A549 (cell line): Measurements from ENCODE around the gene OSER1. TPM values are rescaled to one million over a fixed set of nuclear protein-coding genes. Genes with fewer than 3 reads are reported as not detected.

Source experiments
- ATAC-seq, 2 experiments: fragments of 200-7000 bp in 1 of 2; fragments of >200 bp in 1 of 2; cut with Nextera tagmentation in 1 of 2; cut with Tn5 transposase in 1 of 2; 3 replicates each; pipeline versions ENCODE4 v1.8.0 to v1.9.1; 2018 to 2020; ENCODE audit warnings: mild to moderate bottlenecking in 1 of 2, moderate library complexity in 1 of 2
- CTCF ChIA-PET: fragments of 300-600 bp; sonication (Branson Sonifier 250); formaldehyde crosslinking; extraction: SDS; loops from one replicate; lab custom pipeline; 2021; ENCODE audit warnings: antibody characterized with exemption, inconsistent platforms; lab: Yijun Ruan, JAX
- POLR2A ChIA-PET: fragments of 350-600 bp; formaldehyde crosslinking; extraction: SDS; loops from one replicate; lab custom pipeline; 2021; ENCODE audit warnings: antibody characterized with exemption, inconsistent platforms; lab: Yijun Ruan, JAX
- DNase-seq, 2 experiments: peaks; one replicate each; pipeline versions ENCODE4 v3.0.0 to v3.0.0-alpha.2; 2011 to 2016; ENCODE audit warnings: low read depth in 1 of 2, low spot score in 1 of 2
- FAIRE-seq: peaks from 2 replicates; lab custom pipeline; 2011; peaks lifted over from hg19 to GRCh38; lab: Jason Lieb, UNC
- H3K27ac ChIP-seq, 2 experiments: fragments of >200 bp; sonication (Bioruptor Twin); formaldehyde crosslinking; 3 replicates each; pipeline ENCODE4 v1.5.1; 2016 to 2017
- H3K4me1 ChIP-seq: fragments of >200 bp; sonication (Bioruptor Twin); formaldehyde crosslinking; 3 replicates; pipeline ENCODE4 v1.6.1; 2016
- H3K4me2 ChIP-seq: fragments of >200 bp; sonication (Bioruptor Twin); formaldehyde crosslinking; 3 replicates; pipeline ENCODE4 v1.6.1; 2016
- H3K4me3 ChIP-seq: fragments of >200 bp; sonication (Bioruptor Twin); formaldehyde crosslinking; 3 replicates; pipeline ENCODE4 v1.5.1; 2016
- H3K9me3 ChIP-seq: fragments of >200 bp; sonication (Bioruptor Twin); formaldehyde crosslinking; 3 replicates; pipeline ENCODE4 v1.6.1; 2016
- ATOH8 ChIP-seq: fragments of 250-450 bp; sonication (Bioruptor Pico); IDR thresholded peaks from 2 replicates; pipeline ENCODE4 v1.5.0; 2020; ENCODE audit warnings: low read depth, mild to moderate bottlenecking, moderate library complexity
- CBX8 ChIP-seq: fragments of 200-600 bp; sonication (generic); IDR thresholded peaks from 2 replicates; pipeline ENCODE4 v1.6.1; 2016
- EHF ChIP-seq: fragments of 250-450 bp; sonication (Bioruptor Pico); IDR thresholded peaks from 2 replicates; pipeline ENCODE4 v1.5.0; 2020; ENCODE audit warnings: mild to moderate bottlenecking
- EHMT2 ChIP-seq: fragments of 200-600 bp; sonication (generic); IDR thresholded peaks from 2 replicates; pipeline ENCODE4 v1.6.1; 2016; ENCODE audit warnings: antibody characterized with exemption, low read depth, mild to moderate bottlenecking, moderate library complexity
- FOSB ChIP-seq: fragments of 250-450 bp; sonication (Bioruptor Pico); IDR thresholded peaks from 2 replicates; pipeline ENCODE4 v1.5.0; 2020; ENCODE audit warnings: mild to moderate bottlenecking, moderate library complexity
- FOSL2 ChIP-seq, 2 experiments: fragments of 450-650 bp in 1 of 2; fragments of >200 bp in 1 of 2; sonication (Bioruptor Twin) in 1 of 2; formaldehyde crosslinking; IDR thresholded peaks; 2 replicates each; pipeline versions ENCODE4 v1.5.0 to v1.6.1; 2016 to 2020; ENCODE audit warnings: mild to moderate bottlenecking in 1 of 2, moderate library complexity in 1 of 2
- HOXA7 ChIP-seq: fragments of 250-450 bp; sonication (Bioruptor Pico); IDR thresholded peaks from 2 replicates; pipeline ENCODE4 v1.5.0; 2020; ENCODE audit warnings: mild to moderate bottlenecking, moderate library complexity
- HOXB13 ChIP-seq: fragments of 250-450 bp; sonication (Bioruptor Pico); IDR thresholded peaks from 2 replicates; pipeline ENCODE4 v1.5.0; 2020; ENCODE audit warnings: low read depth, mild to moderate bottlenecking, moderate library complexity
- JUN ChIP-seq, 2 experiments: fragments of >200 bp; sonication (Bioruptor Twin); formaldehyde crosslinking; IDR thresholded peaks; 2 replicates in 1 of 2; 3 replicates in 1 of 2; pipeline ENCODE4 v1.6.1; 2016 to 2017
- JUNB ChIP-seq: fragments of >200 bp; sonication (Bioruptor Twin); formaldehyde crosslinking; IDR thresholded peaks from 2 replicates; pipeline ENCODE4 v1.6.1; 2016
- KDM5A ChIP-seq: fragments of 200-600 bp; sonication (generic); IDR thresholded peaks from 2 replicates; pipeline ENCODE4 v1.6.1; 2016; ENCODE audit warnings: antibody characterized with exemption, mild to moderate bottlenecking
- MAFK ChIP-seq: fragments of 450-650 bp; IDR thresholded peaks from 2 replicates; pipeline ENCODE4 v1.6.1; 2014; ENCODE audit not compliant: partially characterized antibody
- MAX ChIP-seq: IDR thresholded peaks from 2 replicates; pipeline ENCODE4 v1.6.1; 2012
- MAZ ChIP-seq: fragments of 150-350 bp; IDR thresholded peaks from 2 replicates; pipeline ENCODE4 v1.6.1; 2014; ENCODE audit warnings: antibody characterized with exemption, low read depth, low read length, borderline replicate concordance
- NPAS2 ChIP-seq: fragments of 250-450 bp; sonication (Bioruptor Pico); IDR thresholded peaks from 2 replicates; pipeline ENCODE4 v1.8.0; 2022; ENCODE audit warnings: mild to moderate bottlenecking, moderate library complexity, borderline replicate concordance
- PBX3 ChIP-seq: IDR thresholded peaks from 2 replicates; pipeline ENCODE4 v1.6.1; 2012
- PHF8 ChIP-seq: fragments of 200-600 bp; sonication (generic); IDR thresholded peaks from 2 replicates; pipeline ENCODE4 v1.6.1; 2016; ENCODE audit warnings: low read depth, mild to moderate bottlenecking, antibody characterized with exemption, moderate library complexity, borderline replicate concordance
- POLR2A ChIP-seq: IDR thresholded peaks from 2 replicates; pipeline ENCODE4 v1.6.1; 2012; ENCODE audit warnings: mild to moderate bottlenecking, low read length
- RCOR1 ChIP-seq: fragments of 150-350 bp; IDR thresholded peaks from 2 replicates; pipeline ENCODE4 v1.6.1; 2014; ENCODE audit warnings: antibody characterized with exemption, low read length, low read depth
- REST ChIP-seq: fragments of 200-600 bp; sonication (generic); IDR thresholded peaks from 2 replicates; pipeline ENCODE4 v1.6.1; 2016; ENCODE audit warnings: antibody characterized with exemption, mild to moderate bottlenecking, moderate library complexity
- RNF2 ChIP-seq: fragments of 200-600 bp; sonication (generic); IDR thresholded peaks from 2 replicates; pipeline ENCODE4 v1.6.1; 2016; ENCODE audit warnings: low read depth, mild to moderate bottlenecking, antibody characterized with exemption, moderate library complexity, borderline replicate concordance
- SREBF2 ChIP-seq: fragments of 450-650 bp; IDR thresholded peaks from 2 replicates; pipeline ENCODE4 v1.6.1; 2014; ENCODE audit warnings: mild to moderate bottlenecking, moderate library complexity
- ZC3H11A ChIP-seq: fragments of 450-650 bp; IDR thresholded peaks from 2 replicates; pipeline ENCODE4 v1.6.1; 2014; ENCODE audit warnings: antibody characterized with exemption, mild to moderate bottlenecking
- ZFP36 ChIP-seq: fragments of 450-650 bp; IDR thresholded peaks from 2 replicates; pipeline ENCODE4 v1.6.1; 2014; ENCODE audit warnings: borderline replicate concordance; ENCODE audit not compliant: partially characterized antibody
- ZSCAN20 ChIP-seq: fragments of 250-450 bp; sonication (Bioruptor Pico); IDR thresholded peaks from 2 replicates; pipeline ENCODE4 v1.8.0; 2022; ENCODE audit warnings: mild to moderate bottlenecking, moderate library complexity
- WGBS: methylation state at CpG from one replicate; pipeline ENCODE4 v1.1.6; 2017; ENCODE audit errors: missing lambda C conversion rate; 5-methylcytosine and 5-hydroxymethylcytosine counted together
- polyA plus RNA-seq, 4 experiments: library from polyadenylated mRNA; depleted of rRNA in 3 of 4; stranded (reverse); fragments of >200 nt; fragmentation: RNase III in 1 of 4; extraction: RNeasy Plus Mini Kit Qiagen cat#74134 plus additional on column Dnase treatment in 1 of 4; gene quantifications; 2 replicates in 3 of 4; 3 replicates in 1 of 4; pipeline ENCODE4 v1.2.3, GENCODE V29; 2011 to 2017
- TF ChIP-seq, protein P1 (sequence below): IDR thresholded peaks from 2 replicates; pipeline ENCODE4 v1.6.1; 2012; ENCODE audit warnings: low read depth, borderline replicate concordance
- TF ChIP-seq, protein P2 (sequence below): fragments of >200 bp; sonication (Bioruptor Twin); formaldehyde crosslinking; IDR thresholded peaks from 2 replicates; pipeline ENCODE4 v1.6.1; 2016

The OSER1 gene
- polyA plus RNA-seq, 2 of the 4 experiments (the other 2 are of a cell fraction): 47.5 to 62.6 TPM

DNA sequence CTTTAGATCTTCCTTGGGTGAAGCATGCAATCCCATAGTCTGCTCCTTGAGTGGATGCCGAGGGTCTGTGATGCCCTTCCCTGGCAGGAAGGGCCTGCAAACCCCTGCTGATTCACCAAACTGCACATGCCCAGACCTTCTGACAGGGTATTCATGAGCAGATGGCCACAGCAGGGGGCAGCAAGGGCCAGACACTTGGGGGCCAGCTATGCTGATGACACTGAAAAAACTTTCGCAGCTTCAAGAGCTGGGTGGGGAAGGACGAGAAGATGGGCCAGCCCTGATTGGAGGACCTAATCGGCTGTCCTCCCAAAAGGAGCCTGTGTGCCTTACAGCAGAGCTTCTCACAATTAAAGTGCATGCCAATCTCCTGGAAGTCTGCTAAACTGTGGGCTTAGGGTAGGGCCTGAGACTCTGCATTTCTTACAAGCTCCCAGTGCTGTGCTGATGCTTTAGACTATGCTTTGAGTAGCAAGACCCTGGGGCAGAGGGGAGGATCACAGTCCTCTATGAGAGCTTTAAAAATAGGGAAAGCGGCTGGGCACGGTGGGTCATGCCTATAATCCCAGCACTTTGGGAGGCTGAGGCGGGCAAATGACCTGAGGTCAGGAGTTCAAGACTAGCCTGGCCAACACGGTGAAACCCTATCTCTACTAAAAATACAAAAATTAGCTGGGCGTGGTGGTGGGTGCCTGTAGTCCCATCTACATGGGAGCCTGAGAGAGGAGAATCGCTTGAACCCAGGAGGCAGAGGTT, 21.3 kb upstream of the OSER1 start (continued):
- TF ChIP-seq MAX: no peak
- TF ChIP-seq, protein P1, sequence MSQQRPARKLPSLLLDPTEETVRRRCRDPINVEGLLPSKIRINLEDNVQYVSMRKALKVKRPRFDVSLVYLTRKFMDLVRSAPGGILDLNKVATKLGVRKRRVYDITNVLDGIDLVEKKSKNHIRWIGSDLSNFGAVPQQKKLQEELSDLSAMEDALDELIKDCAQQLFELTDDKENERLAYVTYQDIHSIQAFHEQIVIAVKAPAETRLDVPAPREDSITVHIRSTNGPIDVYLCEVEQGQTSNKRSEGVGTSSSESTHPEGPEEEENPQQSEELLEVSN: no peak

DNA sequence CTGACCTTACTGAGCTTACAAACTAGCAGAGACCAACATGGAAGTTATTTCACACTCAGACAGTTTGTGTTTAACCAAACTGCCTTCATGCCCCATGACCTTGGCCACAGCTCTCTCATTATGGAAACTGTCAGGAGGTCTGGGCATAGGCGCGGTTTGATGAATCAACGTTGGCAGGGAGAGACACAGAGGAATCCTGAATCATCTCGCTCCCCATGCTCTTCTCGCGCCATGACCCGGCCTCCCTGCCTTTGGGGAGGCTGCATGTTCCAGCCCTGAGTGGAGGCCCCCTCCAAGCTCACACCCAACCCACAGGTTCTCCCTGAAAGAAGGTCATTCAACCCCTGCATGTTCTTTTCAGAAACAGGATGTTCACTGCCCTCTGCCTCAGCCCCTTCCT, 20.6 kb upstream of the OSER1 start:
- TF ChIP-seq JUNB: no peak
- TF ChIP-seq PBX3: no peak
- TF ChIP-seq MAZ: no peak
- no peak for TF ChIP-seq HOXB13
- TF ChIP-seq FOSL2 (IDR thresholded peaks at IDR 0.05): no peak
- TF ChIP-seq FOSL2 (CRISPR knock-in tag; IDR thresholded peaks at IDR 0.05): no peak
- TF ChIP-seq NPAS2 (CRISPR knock-in tag): no peak
- no peak for TF ChIP-seq ZC3H11A
- no peak for TF ChIP-seq ZSCAN20
- no peak for TF ChIP-seq JUN (IDR thresholded peaks at IDR 0.05)
- no peak for TF ChIP-seq HOXA7
- TF ChIP-seq, protein P2, sequence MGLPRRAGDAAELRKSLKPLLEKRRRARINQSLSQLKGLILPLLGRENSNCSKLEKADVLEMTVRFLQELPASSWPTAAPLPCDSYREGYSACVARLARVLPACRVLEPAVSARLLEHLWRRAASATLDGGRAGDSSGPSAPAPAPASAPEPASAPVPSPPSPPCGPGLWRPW: no peak
- no peak for TF ChIP-seq KDM5A
- no peak for TF ChIP-seq ATOH8 (CRISPR knock-in tag)
- TF ChIP-seq SREBF2: no peak
- TF ChIP-seq EHF (CRISPR knock-in tag): no peak
- DNase-seq (peak in 1 of 2 experiments; percentile 32), ATAC-seq (peak; percentile 34 to 54; a peak in 2 of 6 replicates), FAIRE-seq (no peak)
- Histone ChIP-seq H3K4me3 (no peak overlapping the region), H3K4me2 (no peak overlapping the region), H3K4me1 (peaks cover 10% of the 10 kb centered on the region), H3K9me3 (no peaks in the 10 kb centered on the region), H3K27ac (no peak overlapping the region)
- WGBS: 50% methylated on average over 7 of the region's 7 CpGs
- POLR2A ChIA-PET: no interaction called here
- CTCF ChIA-PET: interaction anchor here (0.6 to 9.4 kb wide), 3 partner anchors 12 to 230 kb away, joined by 3 to 96 read pairs (median 6); partner anchors contain the start of gene FITM2

GRCh38 chr20:44228465-44229258, 18.1 kb upstream of the OSER1 start:
- ATAC-seq: peak; percentile 71 to 76; a peak in 4 of 6 replicates
- no peak for DNase-seq
- TF ChIP-seq POLR2A (no peak), PHF8 (no peak), MAFK (no peak), ZFP36 (no peak), RNF2 (no peak), SREBF2 (no peak), FOSB (CRISPR knock-in tag) (no peak), RCOR1 (no peak), CBX8 (no peak), ZSCAN20 (no peak), EHMT2 (no peak), REST (no peak)
- TF ChIP-seq, protein P1: no peak

More at GRCh38 chr20:44228465-44229258, 18.1 kb upstream of the OSER1 start:
- H3K4me2 ChIP-seq: no peak overlapping the region
- H3K4me3 ChIP-seq: no peak overlapping the region
- ChIA-PET CTCF (interaction anchor here (0.9 to 9.4 kb wide), 5 partner anchors 9 to 243 kb away, joined by 3 to 96 read pairs (median 6); partner anchors contain the start of gene FITM2), POLR2A (no interaction called here)
- WGBS: 60% methylated on average over 12 of the region's 17 CpGs
- peaks cover 10% of the 10 kb centered on the region for H3K4me1 ChIP-seq
- FAIRE-seq: no peak
- no peaks in the 10 kb centered on the region for H3K9me3 ChIP-seq
- H3K27ac ChIP-seq: no peak overlapping the region
